Mesothelial cell of epicardium (in vitro differentiated cells): ENCODE results near the gene FOXJ3. TPM values are rescaled to one million over a fixed set of nuclear protein-coding genes. Genes with fewer than 3 reads are reported as not detected.

ENCODE experiments used
- DNase-seq, 2 experiments: peaks; one replicate each; pipeline ENCODE4 v3.0.0; 2021; ENCODE audit warnings: low spot score in 2 of 2; ENCODE audit not compliant: unreplicated experiment in 2 of 2
- H3K27ac Mint-ChIP-seq: 2 replicates; pipeline ENCODE4 v1.8.0; 2021; ENCODE audit warnings: mixed read lengths
- H3K27me3 Mint-ChIP-seq: 2 replicates; pipeline ENCODE4 v1.8.0; 2021; ENCODE audit warnings: low read depth, mixed read lengths
- H3K36me3 Mint-ChIP-seq: 2 replicates; pipeline ENCODE4 v1.8.0; 2021; ENCODE audit warnings: mixed read lengths
- H3K4me1 Mint-ChIP-seq: 2 replicates; pipeline ENCODE4 v1.8.0; 2021; ENCODE audit warnings: mixed read lengths
- H3K4me3 Mint-ChIP-seq: 2 replicates; pipeline ENCODE4 v1.8.0; 2021; ENCODE audit warnings: mild to moderate bottlenecking, moderate library complexity, mixed read lengths
- H3K9me3 Mint-ChIP-seq: 2 replicates; pipeline ENCODE4 v1.8.0; 2021; ENCODE audit warnings: mixed read lengths
- CTCF ChIP-seq: fragments of 200-600 bp; sonication (generic); IDR thresholded peaks from one replicate; pipeline ENCODE4 v1.5.0; 2021; ENCODE audit warnings: antibody characterized with exemption; ENCODE audit not compliant: unreplicated experiment
- total RNA-seq: library from RNA; stranded (reverse); gene quantifications from 3 replicates; pipeline ENCODE4 v1.2.1, GENCODE V29; 2021

FOXJ3 gene
- total RNA-seq, 1 donor from 2014 or later = 79.7 TPM

- no peak overlapping the region for H3K4me3 Mint-ChIP-seq
- peaks cover 8% of the 10 kb centered on the region for H3K36me3 Mint-ChIP-seq
- DNase-seq = no peak
- no peak for TF ChIP-seq CTCF
- peak overlapping the region; percentile 74 for H3K27ac Mint-ChIP-seq
- no peaks in the 10 kb centered on the region for H3K27me3 Mint-ChIP-seq
- H3K9me3 Mint-ChIP-seq = no peaks in the 10 kb centered on the region
- peaks cover 62% of the 10 kb centered on the region for H3K4me1 Mint-ChIP-seq
Observed at GRCh38 chr1:42260376-42261070, 74.5 kb downstream of the FOXJ3 start.

- H3K4me3 Mint-ChIP-seq = no peak overlapping the region
- DNase-seq = no peak
- peak overlapping the region; percentile 74 for H3K27ac Mint-ChIP-seq
- no peaks in the 10 kb centered on the region for H3K27me3 Mint-ChIP-seq
- no peak for TF ChIP-seq CTCF
- peaks cover 5% of the 10 kb centered on the region for H3K9me3 Mint-ChIP-seq
- peaks cover 14% of the 10 kb centered on the region for H3K36me3 Mint-ChIP-seq
- H3K4me1 Mint-ChIP-seq = peaks cover 56% of the 10 kb centered on the region
Observed at GRCh38 chr1:42259739-42260064, 75.3 kb downstream of the FOXJ3 start.

GRCh38 chr1:42259059-42259738, 75.8 kb downstream of the FOXJ3 start:
- Mint-ChIP-seq H3K4me1 (peaks cover 51% of the 10 kb centered on the region), H3K9me3 (peaks cover 5% of the 10 kb centered on the region), H3K27me3 (no peaks in the 10 kb centered on the region), H3K27ac (peak overlapping the region; percentile 88), H3K36me3 (peaks cover 13% of the 10 kb centered on the region), H3K4me3 (no peak overlapping the region)
- DNase-seq = no peak
- TF ChIP-seq CTCF = no peak

- Mint-ChIP-seq H3K9me3 (peaks cover 5% of the 10 kb centered on the region), H3K4me3 (no peak overlapping the region), H3K27me3 (no peaks in the 10 kb centered on the region), H3K36me3 (peaks cover 13% of the 10 kb centered on the region), H3K27ac (peak overlapping the region; percentile 82), H3K4me1 (peaks cover 42% of the 10 kb centered on the region)
- no peak for TF ChIP-seq CTCF
- DNase-seq = no peak
Observed at GRCh38 chr1:42258218-42258617, 76.8 kb downstream of the FOXJ3 start.

- TF ChIP-seq CTCF = no peak
- no peaks in the 10 kb centered on the region for H3K4me1 Mint-ChIP-seq
- peaks cover 45% of the 10 kb centered on the region for H3K36me3 Mint-ChIP-seq
- peaks cover 35% of the 10 kb centered on the region for H3K9me3 Mint-ChIP-seq
- H3K4me3 Mint-ChIP-seq = no peak overlapping the region
- H3K27me3 Mint-ChIP-seq = no peaks in the 10 kb centered on the region
- H3K27ac Mint-ChIP-seq = no peak overlapping the region
- DNase-seq = no peak
Observed at GRCh38 chr1:42251042-42251441, 84.0 kb downstream of the FOXJ3 start.
